GM19395 (cell line): ENCODE results near the gene AFG3L2.

Experiments used
- ATAC-seq: cut with Tn5 transposase; IDR thresholded peaks from one replicate; pipeline ENCODE4 v1.9.1; 2021; ENCODE audit warnings: mild to moderate bottlenecking, moderate library complexity; ENCODE audit not compliant: unreplicated experiment

The AFG3L2 gene

GRCh38 chr18:12283256-12283655, 93.8 kb downstream of the AFG3L2 start:
- ATAC-seq: no peak

- ATAC-seq: no peak
Measured at GRCh38 chr18:12282442-12283039, 94.5 kb downstream of the AFG3L2 start.

DNA sequence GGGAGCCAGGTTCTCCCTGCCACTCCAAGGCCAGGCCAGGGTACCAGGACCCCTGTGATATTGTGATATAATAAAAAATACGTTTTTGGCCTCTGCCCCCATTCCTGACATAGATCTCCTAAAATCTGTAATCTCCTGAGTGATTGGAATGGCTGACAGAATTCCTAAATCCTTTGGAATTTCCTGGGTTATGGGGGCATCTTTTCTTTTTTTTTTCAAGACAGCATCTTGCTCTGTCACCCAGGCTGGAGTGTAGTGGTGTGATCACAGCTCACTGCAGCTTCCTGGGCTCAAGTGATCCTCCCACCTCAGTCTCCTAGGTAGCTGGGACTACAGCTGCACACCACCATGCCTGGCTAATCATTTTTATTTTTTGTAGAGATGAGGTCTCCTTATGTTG, 95.2 kb downstream of the AFG3L2 start:
- no peak for ATAC-seq

- ATAC-seq: no peak
Measured at GRCh38 chr18:12279781-12280531, 97.1 kb downstream of the AFG3L2 start.
